HEK293 (cell line): Measurements from ENCODE around the gene SLAMF8.

ENCODE experiments used
- TSHZ1 ChIP-seq: fragments of 450-650 bp; formaldehyde crosslinking; IDR thresholded peaks from 2 replicates; pipeline ENCODE4 v1.5.1; 2016; ENCODE audit warnings: missing biosample characterization, missing genetic modification characterization, borderline replicate concordance
- ZNF416 ChIP-seq: fragments of 450-650 bp; formaldehyde crosslinking; IDR thresholded peaks from 2 replicates; pipeline ENCODE4 v1.5.1; 2016; ENCODE audit warnings: missing biosample characterization, missing genetic modification characterization
- TF ChIP-seq, protein P1 (sequence below): fragments of 450-650 bp; formaldehyde crosslinking; IDR thresholded peaks from 2 replicates; pipeline ENCODE4 v1.5.1; 2016; ENCODE audit warnings: missing biosample characterization, missing genetic modification characterization
- TF ChIP-seq, protein P2 (sequence below): fragments of 450-650 bp; formaldehyde crosslinking; IDR thresholded peaks from 2 replicates; pipeline ENCODE4 v1.5.1; 2017; ENCODE audit warnings: missing biosample characterization, missing genetic modification characterization

DNA sequence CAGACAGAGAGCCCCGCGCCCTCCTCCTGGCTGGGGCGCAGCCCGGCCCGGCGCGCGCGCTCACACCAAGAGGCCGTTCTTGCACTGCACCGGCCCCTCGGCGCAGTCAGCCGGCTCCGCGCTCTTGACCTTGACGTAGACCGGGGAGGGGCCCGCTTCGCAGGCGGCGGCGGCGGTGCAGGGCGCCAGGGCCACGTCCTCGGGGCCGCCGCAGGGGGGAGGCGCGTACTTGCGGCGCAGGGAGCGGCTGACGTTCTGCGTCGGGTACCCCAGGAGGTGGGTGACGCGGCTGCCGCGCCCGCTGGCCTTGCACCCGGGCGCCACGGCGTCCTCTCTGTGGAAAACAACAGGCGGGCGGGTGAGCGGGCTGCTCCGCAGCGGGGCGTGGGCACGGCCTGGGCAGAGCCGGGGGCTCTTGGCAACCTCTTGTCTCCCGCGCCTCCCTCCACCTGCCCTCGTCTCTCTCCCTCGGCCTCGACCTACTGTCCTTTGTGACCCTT is 28.1 kb downstream of the SLAMF8 start:
- TF ChIP-seq, protein P1, sequence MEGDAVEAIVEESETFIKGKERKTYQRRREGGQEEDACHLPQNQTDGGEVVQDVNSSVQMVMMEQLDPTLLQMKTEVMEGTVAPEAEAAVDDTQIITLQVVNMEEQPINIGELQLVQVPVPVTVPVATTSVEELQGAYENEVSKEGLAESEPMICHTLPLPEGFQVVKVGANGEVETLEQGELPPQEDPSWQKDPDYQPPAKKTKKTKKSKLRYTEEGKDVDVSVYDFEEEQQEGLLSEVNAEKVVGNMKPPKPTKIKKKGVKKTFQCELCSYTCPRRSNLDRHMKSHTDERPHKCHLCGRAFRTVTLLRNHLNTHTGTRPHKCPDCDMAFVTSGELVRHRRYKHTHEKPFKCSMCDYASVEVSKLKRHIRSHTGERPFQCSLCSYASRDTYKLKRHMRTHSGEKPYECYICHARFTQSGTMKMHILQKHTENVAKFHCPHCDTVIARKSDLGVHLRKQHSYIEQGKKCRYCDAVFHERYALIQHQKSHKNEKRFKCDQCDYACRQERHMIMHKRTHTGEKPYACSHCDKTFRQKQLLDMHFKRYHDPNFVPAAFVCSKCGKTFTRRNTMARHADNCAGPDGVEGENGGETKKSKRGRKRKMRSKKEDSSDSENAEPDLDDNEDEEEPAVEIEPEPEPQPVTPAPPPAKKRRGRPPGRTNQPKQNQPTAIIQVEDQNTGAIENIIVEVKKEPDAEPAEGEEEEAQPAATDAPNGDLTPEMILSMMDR (tag by site-specific recombination): no peak; the same call in 1 of the 2 replicates
- TF ChIP-seq, protein P2, sequence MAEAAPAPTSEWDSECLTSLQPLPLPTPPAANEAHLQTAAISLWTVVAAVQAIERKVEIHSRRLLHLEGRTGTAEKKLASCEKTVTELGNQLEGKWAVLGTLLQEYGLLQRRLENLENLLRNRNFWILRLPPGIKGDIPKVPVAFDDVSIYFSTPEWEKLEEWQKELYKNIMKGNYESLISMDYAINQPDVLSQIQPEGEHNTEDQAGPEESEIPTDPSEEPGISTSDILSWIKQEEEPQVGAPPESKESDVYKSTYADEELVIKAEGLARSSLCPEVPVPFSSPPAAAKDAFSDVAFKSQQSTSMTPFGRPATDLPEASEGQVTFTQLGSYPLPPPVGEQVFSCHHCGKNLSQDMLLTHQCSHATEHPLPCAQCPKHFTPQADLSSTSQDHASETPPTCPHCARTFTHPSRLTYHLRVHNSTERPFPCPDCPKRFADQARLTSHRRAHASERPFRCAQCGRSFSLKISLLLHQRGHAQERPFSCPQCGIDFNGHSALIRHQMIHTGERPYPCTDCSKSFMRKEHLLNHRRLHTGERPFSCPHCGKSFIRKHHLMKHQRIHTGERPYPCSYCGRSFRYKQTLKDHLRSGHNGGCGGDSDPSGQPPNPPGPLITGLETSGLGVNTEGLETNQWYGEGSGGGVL (tag by site-specific recombination): peak; percentile 42; the same call in 1 of the 2 replicates
- TF ChIP-seq TSHZ1 (no peak), ZNF416 (tag by site-specific recombination) (no peak)
